MG63 (cell line): Measurements from ENCODE around the gene SLITRK5. TPM values are rescaled to one million over a fixed set of nuclear protein-coding genes. Genes with fewer than 3 reads are reported as not detected.

Experiments used
- DNase-seq: peaks from one replicate; pipeline ENCODE4 v3.0.0-alpha.2; 2020
- H3K27me3 ChIP-seq: fragments of 250-450 bp; sonication (Bioruptor Pico); 2 replicates; pipeline ENCODE4 v1.5.1; 2020; ENCODE audit warnings: mild to moderate bottlenecking, moderate library complexity
- H3K36me3 ChIP-seq: fragments of 250-450 bp; sonication (Bioruptor Pico); 2 replicates; pipeline ENCODE4 v1.5.1; 2020; ENCODE audit warnings: mild to moderate bottlenecking, moderate library complexity
- H3K4me3 ChIP-seq: fragments of 250-450 bp; sonication (Bioruptor Pico); 2 replicates; pipeline ENCODE4 v1.5.1; 2020; ENCODE audit warnings: mild to moderate bottlenecking, moderate library complexity
- H3K9me3 ChIP-seq: fragments of 250-450 bp; sonication (Bioruptor Pico); 2 replicates; pipeline ENCODE4 v1.5.1; 2020; ENCODE audit warnings: mild to moderate bottlenecking, moderate library complexity
- total RNA-seq: library from RNA; depleted of rRNA; stranded (reverse); fragments of >200 nt; shearing (Covaris generic); gene quantifications from 2 replicates; pipeline ENCODE4 v1.2.3, GENCODE V29; 2014; ENCODE audit warnings: low replicate concordance; rRNA removed

Gene SLITRK5, protein sequence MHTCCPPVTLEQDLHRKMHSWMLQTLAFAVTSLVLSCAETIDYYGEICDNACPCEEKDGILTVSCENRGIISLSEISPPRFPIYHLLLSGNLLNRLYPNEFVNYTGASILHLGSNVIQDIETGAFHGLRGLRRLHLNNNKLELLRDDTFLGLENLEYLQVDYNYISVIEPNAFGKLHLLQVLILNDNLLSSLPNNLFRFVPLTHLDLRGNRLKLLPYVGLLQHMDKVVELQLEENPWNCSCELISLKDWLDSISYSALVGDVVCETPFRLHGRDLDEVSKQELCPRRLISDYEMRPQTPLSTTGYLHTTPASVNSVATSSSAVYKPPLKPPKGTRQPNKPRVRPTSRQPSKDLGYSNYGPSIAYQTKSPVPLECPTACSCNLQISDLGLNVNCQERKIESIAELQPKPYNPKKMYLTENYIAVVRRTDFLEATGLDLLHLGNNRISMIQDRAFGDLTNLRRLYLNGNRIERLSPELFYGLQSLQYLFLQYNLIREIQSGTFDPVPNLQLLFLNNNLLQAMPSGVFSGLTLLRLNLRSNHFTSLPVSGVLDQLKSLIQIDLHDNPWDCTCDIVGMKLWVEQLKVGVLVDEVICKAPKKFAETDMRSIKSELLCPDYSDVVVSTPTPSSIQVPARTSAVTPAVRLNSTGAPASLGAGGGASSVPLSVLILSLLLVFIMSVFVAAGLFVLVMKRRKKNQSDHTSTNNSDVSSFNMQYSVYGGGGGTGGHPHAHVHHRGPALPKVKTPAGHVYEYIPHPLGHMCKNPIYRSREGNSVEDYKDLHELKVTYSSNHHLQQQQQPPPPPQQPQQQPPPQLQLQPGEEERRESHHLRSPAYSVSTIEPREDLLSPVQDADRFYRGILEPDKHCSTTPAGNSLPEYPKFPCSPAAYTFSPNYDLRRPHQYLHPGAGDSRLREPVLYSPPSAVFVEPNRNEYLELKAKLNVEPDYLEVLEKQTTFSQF
- total RNA-seq: 0.05 and 0.16 TPM in 2 replicates

DNA sequence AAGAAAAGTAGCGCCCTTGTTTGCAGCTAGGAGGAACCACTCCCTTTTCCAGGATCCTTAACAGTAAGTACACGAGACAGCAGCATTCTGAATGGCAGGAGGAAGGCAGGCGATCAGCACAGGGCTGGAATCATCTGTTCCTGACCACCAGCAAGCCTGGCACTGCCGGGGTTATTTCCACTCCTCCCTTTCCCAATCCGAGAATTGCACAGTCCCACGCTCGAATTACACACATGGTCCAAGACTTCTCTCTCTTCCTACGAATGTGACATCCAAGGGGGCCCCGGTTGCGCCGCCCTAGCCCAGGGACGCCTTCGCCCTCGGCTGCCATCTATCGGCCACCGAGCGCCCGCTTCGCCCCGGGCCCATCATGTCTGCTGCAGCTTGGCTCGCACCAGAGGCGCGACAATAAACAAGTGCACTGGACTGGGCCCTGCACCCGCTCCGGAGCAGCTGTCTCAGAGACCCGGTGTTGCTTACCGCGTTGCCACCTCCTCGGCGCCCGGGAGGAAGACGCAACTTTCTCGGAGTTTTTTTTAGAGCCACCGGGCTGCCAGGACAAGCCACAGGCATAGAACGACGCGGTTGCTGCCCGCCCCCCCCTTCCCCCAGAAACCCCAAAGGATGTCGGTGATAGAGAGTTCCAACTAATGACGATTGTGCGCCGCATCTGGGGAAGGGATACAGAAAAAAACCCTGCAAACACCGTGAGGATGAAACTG, at the start of gene SLITRK5:
Gene SLITRK5, plus strand, starts transcription at position 341 of the 722 bp plus-strand sequence. CDS start 4,018 bp downstream, outside the sequence.
- Histone ChIP-seq H3K27me3 (0 out of 2 replicates have a peak, but pooled peaks cover 6% of the 10 kb centered on the region), H3K36me3 (no peaks in the 10 kb centered on the region), H3K4me3 (peak within 1 kb of the TSS; percentile 60), H3K9me3 (no peaks in the 10 kb centered on the region)
- DNase-seq: peak; percentile 79

DNA sequence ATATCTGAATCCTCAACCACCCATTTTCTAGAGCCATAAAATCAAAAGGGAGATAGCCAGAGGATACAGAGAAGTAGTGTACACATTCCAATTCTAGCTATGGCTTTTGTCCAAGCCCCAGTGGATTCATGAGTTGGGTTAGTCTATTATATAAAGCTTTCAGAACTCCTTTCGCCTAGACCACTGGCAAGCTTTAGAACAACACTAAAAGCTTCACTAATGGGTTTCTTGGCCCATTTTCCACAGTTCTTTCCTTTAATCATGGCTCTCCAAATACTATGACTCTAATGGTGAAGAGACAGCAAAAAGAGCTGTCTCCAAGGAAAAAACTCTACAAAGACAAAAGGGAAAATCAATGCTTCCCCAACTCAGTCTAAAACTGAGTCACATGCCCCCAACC, 48.2 kb upstream of the SLITRK5 start:
- no peaks in the 10 kb centered on the region for H3K36me3 ChIP-seq
- H3K4me3 ChIP-seq: no peak overlapping the region
- no peak for DNase-seq
- no peaks in the 10 kb centered on the region for H3K27me3 ChIP-seq
- no peaks in the 10 kb centered on the region for H3K9me3 ChIP-seq

DNA sequence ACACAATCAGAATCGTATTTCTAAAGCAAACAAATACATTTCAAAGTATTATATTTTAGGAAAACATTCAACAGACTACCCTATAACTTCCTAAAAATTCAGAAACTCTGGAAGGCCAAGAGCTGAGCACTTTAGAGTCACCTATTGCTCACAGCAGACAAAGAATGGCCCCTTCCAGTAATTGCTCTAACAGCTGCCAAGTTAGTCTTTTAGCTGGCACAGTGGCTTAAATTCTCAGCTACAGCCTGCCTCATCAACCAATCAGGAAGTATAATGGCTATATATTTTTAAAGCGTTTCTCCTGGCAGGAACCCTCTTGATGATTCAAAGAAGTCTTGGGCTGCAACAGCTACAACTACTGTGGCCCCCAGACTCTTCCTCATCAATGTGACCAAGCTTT, 14.9 kb upstream of the SLITRK5 start:
- Histone ChIP-seq H3K4me3 (no peak overlapping the region), H3K9me3 (no peaks in the 10 kb centered on the region), H3K36me3 (no peaks in the 10 kb centered on the region), H3K27me3 (no peaks in the 10 kb centered on the region)
- peak; percentile 71 for DNase-seq

DNA sequence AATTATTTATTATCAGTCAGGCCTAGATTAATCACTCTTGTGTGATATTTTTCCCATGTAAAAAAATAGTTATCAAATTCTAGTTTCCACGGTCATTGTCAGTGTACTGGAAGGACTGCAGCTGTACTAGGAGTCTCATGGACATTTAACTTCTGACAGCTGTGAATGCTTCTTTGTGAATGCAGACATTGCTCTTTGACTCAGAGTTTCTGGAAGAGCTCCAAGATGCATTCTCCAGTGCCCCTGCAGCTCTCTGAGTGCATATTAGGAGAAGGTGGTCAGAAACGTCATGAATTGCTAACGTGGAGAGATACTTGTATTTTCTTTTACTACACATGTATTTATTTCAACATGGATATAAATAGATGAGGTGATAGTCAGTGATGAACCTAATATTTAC, 9.7 kb upstream of the SLITRK5 start:
- Histone ChIP-seq H3K4me3 (no peak overlapping the region), H3K36me3 (no peaks in the 10 kb centered on the region), H3K27me3 (no peaks in the 10 kb centered on the region), H3K9me3 (no peaks in the 10 kb centered on the region)
- no peak for DNase-seq

DNA sequence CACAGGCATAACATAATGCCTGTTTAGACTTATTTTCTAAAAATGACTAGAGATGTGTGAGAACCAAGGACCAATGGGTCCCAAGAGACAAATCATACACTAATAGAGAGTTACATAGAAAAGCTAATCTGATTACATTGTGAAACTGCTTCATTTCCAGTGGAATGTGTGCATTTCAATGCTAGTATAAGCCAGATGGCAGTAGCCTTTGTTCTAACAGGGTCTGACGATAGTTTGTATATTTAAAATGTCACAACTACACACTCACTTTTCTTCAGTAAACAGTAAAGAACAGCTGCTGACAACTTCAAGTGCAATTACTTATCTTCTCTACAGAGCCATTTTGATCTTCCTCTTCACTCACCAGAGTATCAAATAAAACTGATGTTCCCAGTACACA, 4.3 kb upstream of the SLITRK5 start:
- no peaks in the 10 kb centered on the region for H3K27me3 ChIP-seq
- DNase-seq: no peak
- no peaks in the 10 kb centered on the region for H3K9me3 ChIP-seq
- no peak overlapping the region for H3K4me3 ChIP-seq
- no peaks in the 10 kb centered on the region for H3K36me3 ChIP-seq

GRCh38 chr13:87667686-87668085, 3.5 kb upstream of the SLITRK5 start:
- Histone ChIP-seq H3K27me3 (no peaks in the 10 kb centered on the region), H3K9me3 (no peaks in the 10 kb centered on the region), H3K4me3 (no peak overlapping the region), H3K36me3 (no peaks in the 10 kb centered on the region)
- DNase-seq: no peak

DNA sequence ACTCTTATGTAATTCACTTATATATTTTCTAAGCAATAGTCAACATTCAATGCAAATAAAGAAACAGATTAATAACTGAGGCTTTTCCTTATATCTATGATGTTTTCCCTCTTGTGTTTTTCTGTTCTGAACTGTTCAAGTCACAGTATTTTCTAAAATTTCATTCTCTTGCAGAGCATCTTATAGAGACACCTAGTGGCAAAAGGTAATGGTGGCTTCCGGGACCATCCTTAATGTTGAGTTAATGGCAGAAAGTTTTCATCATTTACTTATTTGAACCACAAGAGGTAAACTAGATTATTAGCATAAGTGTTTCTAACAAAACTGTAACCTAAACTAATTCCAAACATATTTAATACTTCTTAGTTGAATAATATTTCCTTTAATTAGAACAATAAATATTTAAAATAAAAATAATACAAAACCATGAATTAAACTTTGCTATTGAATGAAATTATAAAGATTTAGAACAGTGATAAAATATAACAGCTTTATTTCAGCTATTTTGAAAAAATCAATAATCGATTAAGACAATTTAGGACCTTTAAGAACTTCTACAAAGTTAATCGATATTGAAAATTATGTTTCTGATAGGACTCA, 1.7 kb upstream of the SLITRK5 start:
- Histone ChIP-seq H3K36me3 (no peaks in the 10 kb centered on the region), H3K9me3 (no peaks in the 10 kb centered on the region), H3K27me3 (0 out of 2 replicates have a peak, but pooled peaks cover 6% of the 10 kb centered on the region), H3K4me3 (no peak overlapping the region)
- no peak for DNase-seq

- Histone ChIP-seq H3K36me3 (no peaks in the 10 kb centered on the region), H3K27me3 (0 out of 2 replicates have a peak, but pooled peaks cover 6% of the 10 kb centered on the region)
- peak; percentile 37 for DNase-seq
Observed at GRCh38 chr13:87671753-87672605, 808 bp downstream of the SLITRK5 start.

GRCh38 chr13:87674247-87674738, 3.1 kb downstream of the SLITRK5 start:
- 0 out of 2 replicates have a peak, but pooled peaks cover 6% of the 10 kb centered on the region for H3K27me3 ChIP-seq
- H3K4me3 ChIP-seq: peak overlapping the region; percentile 60
- no peak for DNase-seq
- no peaks in the 10 kb centered on the region for H3K9me3 ChIP-seq
- H3K36me3 ChIP-seq: no peaks in the 10 kb centered on the region

More at GRCh38 chr13:87671753-87672605, 808 bp downstream of the SLITRK5 start:
- Histone ChIP-seq H3K4me3 (peak overlapping the region; percentile 60), H3K9me3 (no peaks in the 10 kb centered on the region)

DNA sequence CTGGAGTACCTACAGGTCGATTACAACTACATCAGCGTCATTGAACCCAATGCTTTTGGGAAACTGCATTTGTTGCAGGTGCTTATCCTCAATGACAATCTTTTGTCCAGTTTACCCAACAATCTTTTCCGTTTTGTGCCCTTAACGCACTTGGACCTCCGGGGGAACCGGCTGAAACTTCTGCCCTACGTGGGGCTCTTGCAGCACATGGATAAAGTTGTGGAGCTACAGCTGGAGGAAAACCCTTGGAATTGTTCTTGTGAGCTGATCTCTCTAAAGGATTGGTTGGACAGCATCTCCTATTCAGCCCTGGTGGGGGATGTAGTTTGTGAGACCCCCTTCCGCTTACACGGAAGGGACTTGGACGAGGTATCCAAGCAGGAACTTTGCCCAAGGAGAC, 4.7 kb downstream of the SLITRK5 start:
- H3K4me3 ChIP-seq: no peak overlapping the region
- H3K27me3 ChIP-seq: 0 out of 2 replicates have a peak, but pooled peaks cover 6% of the 10 kb centered on the region
- H3K36me3 ChIP-seq: no peaks in the 10 kb centered on the region
- no peaks in the 10 kb centered on the region for H3K9me3 ChIP-seq
- no peak for DNase-seq

DNA sequence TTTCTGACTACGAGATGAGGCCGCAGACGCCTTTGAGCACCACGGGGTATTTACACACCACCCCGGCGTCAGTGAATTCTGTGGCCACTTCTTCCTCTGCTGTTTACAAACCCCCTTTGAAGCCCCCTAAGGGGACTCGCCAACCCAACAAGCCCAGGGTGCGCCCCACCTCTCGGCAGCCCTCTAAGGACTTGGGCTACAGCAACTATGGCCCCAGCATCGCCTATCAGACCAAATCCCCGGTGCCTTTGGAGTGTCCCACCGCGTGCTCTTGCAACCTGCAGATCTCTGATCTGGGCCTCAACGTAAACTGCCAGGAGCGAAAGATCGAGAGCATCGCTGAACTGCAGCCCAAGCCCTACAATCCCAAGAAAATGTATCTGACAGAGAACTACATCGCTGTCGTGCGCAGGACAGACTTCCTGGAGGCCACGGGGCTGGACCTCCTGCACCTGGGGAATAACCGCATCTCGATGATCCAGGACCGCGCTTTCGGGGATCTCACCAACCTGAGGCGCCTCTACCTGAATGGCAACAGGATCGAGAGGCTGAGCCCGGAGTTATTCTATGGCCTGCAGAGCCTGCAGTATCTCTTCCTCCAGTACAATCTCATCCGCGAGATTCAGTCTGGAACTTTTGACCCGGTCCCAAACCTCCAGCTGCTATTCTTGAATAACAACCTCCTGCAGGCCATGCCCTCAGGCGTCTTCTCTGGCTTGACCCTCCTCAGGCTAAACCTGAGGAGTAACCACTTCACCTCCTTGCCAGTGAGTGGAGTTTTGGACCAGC, 5.3 kb downstream of the SLITRK5 start:
- DNase-seq: no peak
- H3K27me3 ChIP-seq: 0 out of 2 replicates have a peak, but pooled peaks cover 6% of the 10 kb centered on the region
- no peaks in the 10 kb centered on the region for H3K9me3 ChIP-seq
- no peaks in the 10 kb centered on the region for H3K36me3 ChIP-seq
- no peak overlapping the region for H3K4me3 ChIP-seq

DNA sequence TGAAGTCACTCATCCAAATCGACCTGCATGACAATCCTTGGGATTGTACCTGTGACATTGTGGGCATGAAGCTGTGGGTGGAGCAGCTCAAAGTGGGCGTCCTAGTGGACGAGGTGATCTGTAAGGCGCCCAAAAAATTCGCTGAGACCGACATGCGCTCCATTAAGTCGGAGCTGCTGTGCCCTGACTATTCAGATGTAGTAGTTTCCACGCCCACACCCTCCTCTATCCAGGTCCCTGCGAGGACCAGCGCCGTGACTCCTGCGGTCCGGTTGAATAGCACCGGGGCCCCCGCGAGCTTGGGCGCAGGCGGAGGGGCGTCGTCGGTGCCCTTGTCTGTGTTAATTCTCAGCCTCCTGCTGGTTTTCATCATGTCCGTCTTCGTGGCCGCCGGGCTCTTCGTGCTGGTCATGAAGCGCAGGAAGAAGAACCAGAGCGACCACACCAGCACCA, 5.9 kb downstream of the SLITRK5 start:
- Histone ChIP-seq H3K36me3 (no peaks in the 10 kb centered on the region), H3K9me3 (no peaks in the 10 kb centered on the region), H3K27me3 (0 out of 2 replicates have a peak, but pooled peaks cover 6% of the 10 kb centered on the region), H3K4me3 (peak overlapping the region; percentile 49)
- DNase-seq: no peak

GRCh38 chr13:87677496-87678371, 6.6 kb downstream of the SLITRK5 start:
- Histone ChIP-seq H3K27me3 (0 out of 2 replicates have a peak, but pooled peaks cover 6% of the 10 kb centered on the region), H3K4me3 (peak overlapping the region; percentile 49), H3K9me3 (no peaks in the 10 kb centered on the region), H3K36me3 (no peaks in the 10 kb centered on the region)
- DNase-seq: peak; percentile 34
